ENCODE measurements around the gene FAM168B.

The FAM168B gene

GRCh38 chr2:131046028-131046917 is 47.0 kb downstream of the FAM168B start:
- DNase-seq (ENCODE audit: low read depth) = no peak
- TF ChIP-seq CTCF (IDR thresholded peaks at IDR 0.05; ENCODE audit: low read length, missing control alignments) = no peak

GRCh38 chr2:131045286-131046027 is 47.8 kb downstream of the FAM168B start:
- no peak for TF ChIP-seq CTCF (IDR thresholded peaks at IDR 0.05; ENCODE audit: low read length, missing control alignments)
- no peak for DNase-seq (ENCODE audit: low read depth)
- no peak overlapping the region for H3K4me3 ChIP-seq (replicated peaks; ENCODE audit: low read depth, low read length)

More at GRCh38 chr2:131046028-131046917, 47.0 kb downstream of the FAM168B start:
- no peak overlapping the region for H3K4me3 ChIP-seq (replicated peaks; ENCODE audit: low read depth, low read length)

- no peak for TF ChIP-seq CTCF (IDR thresholded peaks at IDR 0.05; ENCODE audit: low read length, missing control alignments)
- no peak overlapping the region for H3K4me3 ChIP-seq (replicated peaks; ENCODE audit: low read depth, low read length)
- DNase-seq (ENCODE audit: low read depth) = no peak
These were observed 48.5 kb downstream of the FAM168B start for GRCh38 chr2:131044757-131045150.

GRCh38 chr2:131044075-131044756 is 49.0 kb downstream of the FAM168B start:
- no peak for TF ChIP-seq CTCF (IDR thresholded peaks at IDR 0.05; ENCODE audit: low read length, missing control alignments)
- H3K4me3 ChIP-seq (replicated peaks; ENCODE audit: low read depth, low read length) = no peak overlapping the region
- no peak for DNase-seq (ENCODE audit: low read depth)

GRCh38 chr2:131043199-131044074 is 49.8 kb downstream of the FAM168B start:
- no peak overlapping the region for H3K4me3 ChIP-seq (replicated peaks; ENCODE audit: low read depth, low read length)
- no peak for DNase-seq (ENCODE audit: low read depth)
- TF ChIP-seq CTCF (IDR thresholded peaks at IDR 0.05; ENCODE audit: low read length, missing control alignments) = no peak

- TF ChIP-seq CTCF (IDR thresholded peaks at IDR 0.05; ENCODE audit: low read length, missing control alignments) = no peak
- no peak for DNase-seq (ENCODE audit: low read depth)
- H3K4me3 ChIP-seq (replicated peaks; ENCODE audit: low read depth, low read length) = no peak overlapping the region
These were observed 51.0 kb downstream of the FAM168B start for GRCh38 chr2:131042148-131042775.
